Chondrocyte (in vitro differentiated cells): Measurements from ENCODE around the gene TFAP2B. TPM values are rescaled to one million over a fixed set of nuclear protein-coding genes. Genes with fewer than 3 reads are reported as not detected.

Source experiments
- DNase-seq: peaks from one replicate; pipeline ENCODE4 v3.0.0; 2021; ENCODE audit warnings: mixed read lengths, low spot score
- H3K27ac Mint-ChIP-seq: one replicate; pipeline ENCODE4 v1.8.0; 2021; ENCODE audit warnings: mild to moderate bottlenecking, moderate library complexity, mixed read lengths; ENCODE audit not compliant: unreplicated experiment
- H3K27me3 Mint-ChIP-seq: 2 replicates; pipeline ENCODE4 v1.8.0; 2021; ENCODE audit warnings: low read depth, mixed read lengths
- H3K36me3 Mint-ChIP-seq: 2 replicates; pipeline ENCODE4 v1.8.0; 2021; ENCODE audit warnings: low read depth, mixed read lengths
- H3K4me1 Mint-ChIP-seq: 2 replicates; pipeline ENCODE4 v1.8.0; 2021; ENCODE audit warnings: low read depth, mild to moderate bottlenecking, mixed read lengths
- H3K4me3 Mint-ChIP-seq: one replicate; pipeline ENCODE4 v1.8.0; 2021; ENCODE audit warnings: mild to moderate bottlenecking, moderate library complexity, mixed read lengths; ENCODE audit not compliant: unreplicated experiment
- H3K9me3 Mint-ChIP-seq: 2 replicates; pipeline ENCODE4 v1.8.0; 2021; ENCODE audit warnings: low read depth, mixed read lengths
- total RNA-seq: library from RNA; stranded (reverse); gene quantifications from 3 replicates; pipeline ENCODE4 v1.2.1, GENCODE V29; 2021
- TF ChIP-seq, protein P1 (sequence below): fragments of 200-600 bp; sonication (generic); IDR thresholded peaks from 2 replicates; pipeline ENCODE4 v1.5.0; 2021; ENCODE audit warnings: antibody characterized with exemption, mild to moderate bottlenecking, moderate library complexity

Gene TFAP2B
- total RNA-seq, 1 donor from 2014 or later = 14.8 TPM

DNA sequence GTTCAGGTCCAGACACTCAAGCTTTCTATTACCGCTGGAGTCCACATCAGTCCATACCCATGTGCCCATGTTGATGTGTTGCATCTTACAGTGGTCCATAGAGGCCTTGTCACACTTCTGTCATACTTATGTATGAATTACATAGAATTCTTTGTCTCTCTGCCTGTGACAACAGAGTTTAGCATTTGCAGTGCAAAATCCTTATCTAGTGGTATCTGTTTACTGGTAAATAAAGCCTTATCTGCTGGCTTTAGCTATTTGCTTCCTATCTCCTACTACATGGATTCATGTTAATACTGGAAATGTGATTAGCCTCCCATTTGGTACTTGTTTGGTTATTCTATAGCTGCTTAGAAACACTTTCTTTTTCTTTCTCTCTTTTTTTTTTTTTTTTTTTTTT is 49.8 kb downstream of the TFAP2B start:
- H3K27me3 Mint-ChIP-seq = no peaks in the 10 kb centered on the region
- H3K36me3 Mint-ChIP-seq = no peaks in the 10 kb centered on the region
- no peak for DNase-seq
- no peak overlapping the region for H3K4me3 Mint-ChIP-seq
- H3K4me1 Mint-ChIP-seq = peaks cover 40% of the 10 kb centered on the region
- no peak overlapping the region for H3K27ac Mint-ChIP-seq
- TF ChIP-seq, protein P1, sequence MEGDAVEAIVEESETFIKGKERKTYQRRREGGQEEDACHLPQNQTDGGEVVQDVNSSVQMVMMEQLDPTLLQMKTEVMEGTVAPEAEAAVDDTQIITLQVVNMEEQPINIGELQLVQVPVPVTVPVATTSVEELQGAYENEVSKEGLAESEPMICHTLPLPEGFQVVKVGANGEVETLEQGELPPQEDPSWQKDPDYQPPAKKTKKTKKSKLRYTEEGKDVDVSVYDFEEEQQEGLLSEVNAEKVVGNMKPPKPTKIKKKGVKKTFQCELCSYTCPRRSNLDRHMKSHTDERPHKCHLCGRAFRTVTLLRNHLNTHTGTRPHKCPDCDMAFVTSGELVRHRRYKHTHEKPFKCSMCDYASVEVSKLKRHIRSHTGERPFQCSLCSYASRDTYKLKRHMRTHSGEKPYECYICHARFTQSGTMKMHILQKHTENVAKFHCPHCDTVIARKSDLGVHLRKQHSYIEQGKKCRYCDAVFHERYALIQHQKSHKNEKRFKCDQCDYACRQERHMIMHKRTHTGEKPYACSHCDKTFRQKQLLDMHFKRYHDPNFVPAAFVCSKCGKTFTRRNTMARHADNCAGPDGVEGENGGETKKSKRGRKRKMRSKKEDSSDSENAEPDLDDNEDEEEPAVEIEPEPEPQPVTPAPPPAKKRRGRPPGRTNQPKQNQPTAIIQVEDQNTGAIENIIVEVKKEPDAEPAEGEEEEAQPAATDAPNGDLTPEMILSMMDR = no peak
- H3K9me3 Mint-ChIP-seq = no peaks in the 10 kb centered on the region

DNA sequence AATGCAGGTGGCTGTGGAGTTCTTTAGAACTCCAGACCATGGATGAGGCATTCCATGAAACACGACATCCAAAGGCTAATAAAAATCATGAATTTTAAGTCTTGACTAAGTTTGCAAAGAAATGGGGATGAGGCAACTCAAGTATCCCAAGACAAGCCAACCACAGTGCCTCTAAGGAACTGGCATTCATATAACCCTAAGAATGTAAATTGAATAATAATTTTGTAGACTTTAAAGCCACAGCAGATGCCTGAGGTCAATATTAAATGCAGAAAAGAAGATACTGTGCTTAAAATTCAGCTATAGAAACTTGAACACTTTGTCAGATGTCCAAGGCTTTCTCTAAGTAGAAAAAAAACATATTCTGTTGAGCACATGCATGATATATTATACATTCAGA is 54.5 kb downstream of the TFAP2B start:
- H3K27ac Mint-ChIP-seq = no peak overlapping the region
- no peak for DNase-seq
- no peak overlapping the region for H3K4me3 Mint-ChIP-seq
- H3K36me3 Mint-ChIP-seq = no peaks in the 10 kb centered on the region
- H3K27me3 Mint-ChIP-seq = no peaks in the 10 kb centered on the region
- TF ChIP-seq, protein P1 = no peak
- H3K9me3 Mint-ChIP-seq = no peaks in the 10 kb centered on the region
- peaks cover 35% of the 10 kb centered on the region for H3K4me1 Mint-ChIP-seq

DNA sequence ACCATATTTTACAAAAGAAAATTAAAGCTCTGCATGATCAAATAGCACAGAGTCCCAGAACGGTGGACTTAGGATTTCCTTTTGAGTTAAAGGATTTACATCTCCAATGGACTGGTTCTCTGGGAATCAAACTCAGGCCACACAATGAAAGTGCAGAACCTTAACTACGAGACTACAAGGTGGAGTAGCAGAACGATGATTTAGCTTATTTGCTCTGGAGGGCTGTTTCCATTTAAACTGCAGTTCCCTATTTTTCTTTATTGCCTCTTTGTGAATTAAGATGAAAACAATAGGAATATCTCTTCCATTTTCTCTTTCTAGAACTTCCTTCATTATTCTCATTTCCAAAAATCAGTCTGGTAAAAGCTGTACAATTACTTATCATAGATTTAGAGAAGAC is 65.7 kb downstream of the TFAP2B start:
- no peak overlapping the region for H3K4me3 Mint-ChIP-seq
- H3K4me1 Mint-ChIP-seq = peaks cover 25% of the 10 kb centered on the region
- DNase-seq = no peak
- TF ChIP-seq, protein P1 = no peak
- no peaks in the 10 kb centered on the region for H3K36me3 Mint-ChIP-seq
- H3K27ac Mint-ChIP-seq = no peak overlapping the region
- no peaks in the 10 kb centered on the region for H3K9me3 Mint-ChIP-seq
- no peaks in the 10 kb centered on the region for H3K27me3 Mint-ChIP-seq

DNA sequence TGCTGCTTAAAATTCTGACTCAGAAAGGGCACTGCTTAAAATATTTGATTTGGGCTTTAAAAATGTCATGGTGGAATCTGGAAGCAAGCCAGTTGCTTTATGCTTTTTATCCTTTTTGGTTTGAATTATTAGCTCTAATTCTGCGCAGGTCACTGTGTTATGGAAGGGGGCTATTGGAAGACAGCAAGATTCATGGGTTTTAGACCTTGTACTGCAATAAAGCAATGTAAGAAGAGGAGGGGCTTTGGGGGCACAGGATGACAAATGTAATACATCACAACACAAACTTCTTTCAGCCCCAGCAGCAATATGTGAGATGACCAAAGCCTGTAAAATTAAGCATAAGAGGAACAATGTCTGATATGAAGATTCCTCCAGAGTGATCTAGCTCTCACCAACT is 68.4 kb downstream of the TFAP2B start:
- Mint-ChIP-seq H3K27ac (no peak overlapping the region), H3K4me3 (no peak overlapping the region), H3K9me3 (no peaks in the 10 kb centered on the region), H3K4me1 (peaks cover 6% of the 10 kb centered on the region), H3K36me3 (no peaks in the 10 kb centered on the region), H3K27me3 (no peaks in the 10 kb centered on the region)
- TF ChIP-seq, protein P1 = no peak
- DNase-seq = no peak

DNA sequence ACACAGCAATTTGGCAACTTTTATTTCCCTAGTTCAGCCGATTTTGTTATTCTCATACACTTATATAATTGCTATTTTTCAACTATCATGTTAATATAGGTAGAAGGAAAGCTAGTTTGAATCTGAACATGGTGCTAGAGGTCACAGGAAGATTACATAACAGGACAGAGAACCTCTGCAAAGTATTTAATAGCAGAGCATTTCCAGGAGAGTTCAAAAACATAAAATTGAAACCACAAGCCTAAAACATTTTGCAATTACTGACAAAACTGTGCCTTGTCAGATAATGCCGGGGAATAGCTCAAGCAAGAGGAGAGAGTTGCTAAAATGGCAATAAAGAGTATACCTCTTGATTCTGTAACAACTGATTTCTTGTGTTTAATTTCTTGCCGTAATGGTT is 70.8 kb downstream of the TFAP2B start:
- no peak overlapping the region for H3K4me3 Mint-ChIP-seq
- no peak overlapping the region for H3K27ac Mint-ChIP-seq
- TF ChIP-seq, protein P1 = no peak
- no peaks in the 10 kb centered on the region for H3K36me3 Mint-ChIP-seq
- no peaks in the 10 kb centered on the region for H3K4me1 Mint-ChIP-seq
- H3K27me3 Mint-ChIP-seq = no peaks in the 10 kb centered on the region
- no peaks in the 10 kb centered on the region for H3K9me3 Mint-ChIP-seq
- no peak for DNase-seq
